Measurements from ENCODE around the gene MASTL.

The MASTL gene

DNA sequence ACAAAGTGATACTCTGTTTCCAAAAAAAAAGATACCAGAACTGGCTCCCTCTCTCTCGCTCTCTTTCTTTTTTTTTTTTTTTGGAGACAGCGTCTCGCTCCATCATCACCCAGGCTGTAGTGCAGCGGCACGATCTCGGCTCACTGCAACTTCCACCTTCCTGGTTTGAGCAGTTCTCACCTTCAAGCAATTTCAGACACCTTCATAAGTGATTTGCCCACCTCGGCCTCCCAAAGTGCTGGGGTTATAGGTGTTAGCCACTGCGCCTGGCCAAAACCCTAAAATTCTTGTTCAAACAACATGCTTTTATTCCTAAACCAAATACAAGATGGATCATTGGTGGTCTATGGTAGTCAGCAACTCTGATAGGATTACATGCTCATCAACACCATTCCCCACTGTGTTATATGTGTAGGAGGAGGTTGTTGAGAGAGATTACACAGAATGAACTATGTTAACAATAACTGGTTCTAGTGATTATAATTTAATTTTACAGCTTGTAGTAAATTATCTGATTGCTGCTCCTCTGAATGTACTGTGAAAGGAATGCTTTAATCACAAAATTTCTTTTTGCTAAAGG lies 69.9 kb downstream of the MASTL start:
- DNase-seq (ENCODE audit: low read depth in 2 of 2), result peak in 1 of 2 donors; percentile 16

- DNase-seq (ENCODE audit: low read depth in 2 of 2), result no peak
Observed at GRCh38 chr10:27225642-27226257, 70.6 kb downstream of the MASTL start.

DNA sequence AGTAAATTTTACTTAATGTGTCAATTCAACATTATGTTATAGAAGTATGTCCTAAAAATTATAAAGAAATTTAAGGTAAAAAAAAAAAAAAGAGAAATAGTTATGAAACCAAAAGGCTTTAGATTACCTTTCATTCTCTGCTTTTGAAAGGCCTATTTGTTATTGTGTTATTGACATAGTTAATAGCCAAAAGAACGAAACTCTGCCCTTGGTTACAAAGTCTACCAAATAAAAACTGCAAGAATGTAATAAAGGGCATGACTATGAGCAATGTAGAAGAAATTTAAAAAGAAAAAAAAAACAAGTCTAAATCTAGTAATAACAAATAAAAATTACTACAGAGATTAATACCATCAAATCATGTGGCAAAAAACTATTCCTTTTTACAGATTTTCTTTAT lies 74.9 kb downstream of the MASTL start:
- DNase-seq (ENCODE audit: low read depth in 2 of 2), result no peak

- no peak for DNase-seq (ENCODE audit: low read depth in 2 of 2)
Observed at GRCh38 chr10:27235706-27236105, 80.6 kb downstream of the MASTL start.

Measured in activated CD8-positive, alpha-beta memory T cell treated with anti-CD3 and anti-CD28 coated beads for 4 hours (primary cell).